Lung (tissue), 12 donors: ENCODE data around the gene SYT1. TPM values are rescaled to one million over a fixed set of nuclear protein-coding genes. Genes with fewer than 3 reads are reported as not detected.

Experiments used
- ATAC-seq: fragments of 200-7000 bp; cut with Tn5 transposase; one replicate; pipeline ENCODE4 v1.9.1; 2020; ENCODE audit warnings: moderate number of reproducible peaks; ENCODE audit not compliant: insufficient read depth, low FRiP score
- DNase-seq, 3 donors: peaks; one replicate each; pipeline ENCODE4 v3.0.0-alpha.2; 2013 to 2017
- H3K27ac ChIP-seq, 2 donors: one replicate each; pipeline ENCODE4 v1.5.1; 2013; ENCODE audit warnings: mild to moderate bottlenecking in 2 of 2, moderate library complexity in 2 of 2, control low read depth in 1 of 2, inconsistent platforms in 1 of 2, low read depth in 1 of 2, low read length in 1 of 2
- H3K27me3 ChIP-seq, 3 donors: one replicate each; pipeline ENCODE4 v1.5.1; 2013; ENCODE audit warnings: low read length in 2 of 3; ENCODE audit not compliant: control insufficient read depth in 3 of 3, insufficient read depth in 3 of 3
- H3K36me3 ChIP-seq, 4 donors: one replicate each; pipeline ENCODE4 v1.5.1; 2013; ENCODE audit warnings: low read length in 4 of 4, mild to moderate bottlenecking in 1 of 4, moderate library complexity in 1 of 4; ENCODE audit not compliant: control insufficient read depth in 4 of 4, insufficient read depth in 4 of 4
- H3K4me1 ChIP-seq, 5 donors: one replicate each; pipeline ENCODE4 v1.5.1; 2013; ENCODE audit warnings: low read length in 5 of 5, mild to moderate bottlenecking in 2 of 5, moderate library complexity in 1 of 5; ENCODE audit not compliant: control insufficient read depth in 5 of 5, insufficient read depth in 5 of 5
- H3K4me3 ChIP-seq: one replicate; pipeline ENCODE4 v1.5.1; 2013; ENCODE audit warnings: mild to moderate bottlenecking, control low read depth, moderate library complexity
- H3K9ac ChIP-seq, 2 donors: one replicate each; pipeline ENCODE4 v1.5.1; 2013; ENCODE audit warnings: low read length in 2 of 2, control low read depth in 1 of 2; ENCODE audit not compliant: insufficient read depth in 1 of 2
- H3K9me3 ChIP-seq, 4 donors: one replicate each; pipeline ENCODE4 v1.5.1; 2013; ENCODE audit warnings: low read length in 3 of 4, mild to moderate bottlenecking in 1 of 4, moderate library complexity in 1 of 4; ENCODE audit not compliant: control insufficient read depth in 4 of 4, insufficient read depth in 3 of 4
- WGBS, 2 donors: extraction: QIAGEN DNeasy Blood & Tissue Kit; methylation state at CpG; one replicate each; pipeline ENCODE4 v1.1.7; 2013; 5-methylcytosine and 5-hydroxymethylcytosine counted together
- polyA plus RNA-seq, 2 donors: library from polyadenylated mRNA; stranded (reverse); fragments of 200-250 nt; gene quantifications; one replicate each; pipeline ENCODE4 v1.2.1, GENCODE V29; 2013
- total RNA-seq, 2 donors: library from RNA; depleted of rRNA in 1 of 2; stranded (reverse); fragments of >200 nt in 1 of 2; gene quantifications; one replicate each; pipeline ENCODE4 v1.2.1, GENCODE V29; 2014 to 2021
- TF ChIP-seq, protein P1 (sequence below): IDR thresholded peaks from 2 replicates; pipeline ENCODE4 v1.5.1; 2012; ENCODE audit warnings: mild to moderate bottlenecking; ENCODE audit errors: control extremely low read depth, extremely low read depth
- donor health status: control.
- donor health status: control.
- donor health status: Bipolar disorder and iron deficiency.
- donor health status: healthy.
- donor health status: DM: yes; HTN: yes; CAD: no.

Gene SYT1
- total and polyA plus RNA-seq, 4 donors, result 0.05 to 3.2 (median 0.46) TPM

GRCh38 chr12:78938341-78939084, 73.9 kb downstream of the SYT1 start:
- DNase-seq, result no peak
- no peak overlapping the region for H3K4me3 ChIP-seq
- H3K36me3 ChIP-seq, result no peaks in the 10 kb centered on the region
- no peak overlapping the region for H3K27ac ChIP-seq
- no peaks in the 10 kb centered on the region for H3K27me3 ChIP-seq
- TF ChIP-seq, protein P1, sequence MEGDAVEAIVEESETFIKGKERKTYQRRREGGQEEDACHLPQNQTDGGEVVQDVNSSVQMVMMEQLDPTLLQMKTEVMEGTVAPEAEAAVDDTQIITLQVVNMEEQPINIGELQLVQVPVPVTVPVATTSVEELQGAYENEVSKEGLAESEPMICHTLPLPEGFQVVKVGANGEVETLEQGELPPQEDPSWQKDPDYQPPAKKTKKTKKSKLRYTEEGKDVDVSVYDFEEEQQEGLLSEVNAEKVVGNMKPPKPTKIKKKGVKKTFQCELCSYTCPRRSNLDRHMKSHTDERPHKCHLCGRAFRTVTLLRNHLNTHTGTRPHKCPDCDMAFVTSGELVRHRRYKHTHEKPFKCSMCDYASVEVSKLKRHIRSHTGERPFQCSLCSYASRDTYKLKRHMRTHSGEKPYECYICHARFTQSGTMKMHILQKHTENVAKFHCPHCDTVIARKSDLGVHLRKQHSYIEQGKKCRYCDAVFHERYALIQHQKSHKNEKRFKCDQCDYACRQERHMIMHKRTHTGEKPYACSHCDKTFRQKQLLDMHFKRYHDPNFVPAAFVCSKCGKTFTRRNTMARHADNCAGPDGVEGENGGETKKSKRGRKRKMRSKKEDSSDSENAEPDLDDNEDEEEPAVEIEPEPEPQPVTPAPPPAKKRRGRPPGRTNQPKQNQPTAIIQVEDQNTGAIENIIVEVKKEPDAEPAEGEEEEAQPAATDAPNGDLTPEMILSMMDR, result no peak
- no peaks in the 10 kb centered on the region for H3K9me3 ChIP-seq
- no peak for ATAC-seq
- H3K9ac ChIP-seq, result no peak overlapping the region
- WGBS, 2 donors, result 68 to 82% methylated on average over 4 of the region's 4 CpGs
- H3K4me1 ChIP-seq, result no peaks in the 10 kb centered on the region

GRCh38 chr12:78949532-78949931, 85.0 kb downstream of the SYT1 start:
- H3K9ac ChIP-seq, result no peak overlapping the region
- H3K27me3 ChIP-seq, result no peaks in the 10 kb centered on the region
- H3K4me3 ChIP-seq, result no peak overlapping the region
- TF ChIP-seq, protein P1, result no peak
- H3K27ac ChIP-seq, result no peak overlapping the region
- H3K4me1 ChIP-seq, result no peaks in the 10 kb centered on the region
- no peaks in the 10 kb centered on the region for H3K36me3 ChIP-seq
- H3K9me3 ChIP-seq, result no peaks in the 10 kb centered on the region
- no peak for DNase-seq
- ATAC-seq, result no peak

DNA sequence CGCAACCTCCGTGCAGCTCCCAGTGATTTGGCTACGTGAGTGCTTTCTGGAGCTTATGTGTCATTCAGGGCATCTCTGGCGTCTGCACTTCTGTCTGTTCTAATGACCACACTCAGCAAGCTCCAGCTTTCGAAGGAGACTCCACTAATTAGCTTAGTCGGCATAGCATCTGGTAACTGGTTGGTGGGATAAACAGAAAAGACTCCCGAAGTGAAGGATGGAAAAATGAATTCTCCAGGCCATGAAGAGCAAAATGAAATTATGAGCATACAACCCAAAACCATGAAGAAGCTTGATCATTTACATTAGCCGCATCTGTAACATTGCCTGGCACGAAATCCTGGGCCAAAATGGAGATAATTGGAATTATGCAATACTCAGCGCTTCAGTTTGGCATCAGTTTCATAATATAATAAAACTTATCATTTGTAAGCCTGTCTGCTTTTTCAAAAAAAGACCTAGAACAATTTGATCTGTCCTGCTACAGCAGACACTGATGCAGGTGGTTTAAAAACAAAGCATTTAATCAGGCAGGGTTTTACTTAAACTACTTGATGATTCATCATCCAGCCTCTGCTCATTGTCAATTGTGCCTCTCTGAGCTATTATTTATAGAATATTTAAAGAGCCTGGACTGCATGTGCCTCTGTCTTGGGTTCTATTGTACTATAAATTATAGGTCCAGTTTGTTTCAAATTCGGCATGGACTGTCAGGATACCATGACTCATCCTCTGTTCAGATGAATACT, 87.4 kb downstream of the SYT1 start:
- no peaks in the 10 kb centered on the region for H3K27me3 ChIP-seq
- no peak for ATAC-seq
- WGBS, 2 donors, result 88 to 89% methylated on average over 11 of the region's 11 CpGs
- TF ChIP-seq, protein P1, result no peak
- H3K4me3 ChIP-seq, result no peak overlapping the region
- no peaks in the 10 kb centered on the region for H3K9me3 ChIP-seq
- no peaks in the 10 kb centered on the region for H3K36me3 ChIP-seq
- no peaks in the 10 kb centered on the region for H3K4me1 ChIP-seq
- no peak for DNase-seq
- no peak overlapping the region for H3K27ac ChIP-seq
- H3K9ac ChIP-seq, result no peak overlapping the region
